Dermis blood vessel endothelial cell (primary cell): ENCODE data around the gene ARPP19. TPM values are rescaled to one million over a fixed set of nuclear protein-coding genes. Genes with fewer than 3 reads are reported as not detected.
A peak's percentile ranks its signal among the peaks of the same experiment; 100 is the strongest.
"Not testable (repeated sequence)": the region's sequence is repeated elsewhere in the genome, so short reads cannot be mapped to it uniquely, and the experiment has no call there.

Experiments used
- DNase-seq: peaks from one replicate; pipeline ENCODE4 v3.0.0; 2010
- total RNA-seq: library from RNA; depleted of rRNA; stranded (reverse); fragments of >200 nt; gene quantifications from 2 replicates; pipeline ENCODE4 v1.2.3, GENCODE V29; 2014

The ARPP19 gene
- total RNA-seq, 1 donor from 2014 or later, result 147 TPM

GRCh38 chr15:52551186-52551585 is 17.6 kb downstream of the ARPP19 start:
- DNase-seq, result not testable (repeated sequence)

GRCh38 chr15:52546031-52546751 is 22.6 kb downstream of the ARPP19 start:
- DNase-seq, result no peak

- no peak for DNase-seq
Measured at GRCh38 chr15:52540374-52541012, 28.3 kb downstream of the ARPP19 start.

DNA sequence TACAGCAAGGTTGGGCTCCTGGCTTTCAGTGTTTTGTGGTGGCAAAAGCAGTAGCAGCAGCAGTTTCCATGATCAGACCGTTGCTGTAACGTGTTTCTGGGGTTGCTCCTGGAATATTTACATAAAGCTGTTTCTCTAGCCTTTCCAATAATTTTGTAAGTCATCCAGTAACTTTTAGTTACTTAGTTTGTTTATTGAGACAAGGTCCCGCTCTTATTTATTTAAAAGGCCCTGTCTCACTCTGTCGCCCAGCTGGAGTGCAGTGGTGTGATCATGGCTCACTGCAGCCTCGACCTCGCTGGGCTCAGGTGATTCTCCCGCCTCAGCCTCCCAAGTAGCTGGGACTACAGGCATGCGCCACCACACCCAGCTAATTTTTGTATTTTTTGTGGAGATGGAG is 31.4 kb downstream of the ARPP19 start:
- DNase-seq, result no peak

DNA sequence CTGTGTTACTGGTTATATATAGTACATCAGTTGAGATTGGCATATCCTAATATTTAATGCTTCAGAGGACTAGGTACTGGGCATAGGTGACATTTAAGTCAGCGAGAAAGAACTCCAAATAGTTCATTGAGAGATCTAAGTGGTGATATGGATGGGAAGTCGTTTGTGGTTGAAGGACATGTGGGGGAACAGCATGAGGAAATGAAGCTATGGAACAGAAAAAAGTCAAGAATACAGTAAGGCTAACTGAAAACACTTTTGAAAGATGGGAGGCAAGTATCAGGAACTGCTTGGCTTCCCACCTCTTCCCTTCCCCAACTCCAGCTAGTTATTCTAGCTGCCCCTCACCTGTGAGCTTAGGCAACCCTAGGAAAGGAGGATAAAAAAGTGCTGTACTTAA is 36.4 kb downstream of the ARPP19 start:
- DNase-seq, result no peak

- DNase-seq, result no peak
Measured at GRCh38 chr15:52529940-52530339, 38.9 kb downstream of the ARPP19 start.

DNA sequence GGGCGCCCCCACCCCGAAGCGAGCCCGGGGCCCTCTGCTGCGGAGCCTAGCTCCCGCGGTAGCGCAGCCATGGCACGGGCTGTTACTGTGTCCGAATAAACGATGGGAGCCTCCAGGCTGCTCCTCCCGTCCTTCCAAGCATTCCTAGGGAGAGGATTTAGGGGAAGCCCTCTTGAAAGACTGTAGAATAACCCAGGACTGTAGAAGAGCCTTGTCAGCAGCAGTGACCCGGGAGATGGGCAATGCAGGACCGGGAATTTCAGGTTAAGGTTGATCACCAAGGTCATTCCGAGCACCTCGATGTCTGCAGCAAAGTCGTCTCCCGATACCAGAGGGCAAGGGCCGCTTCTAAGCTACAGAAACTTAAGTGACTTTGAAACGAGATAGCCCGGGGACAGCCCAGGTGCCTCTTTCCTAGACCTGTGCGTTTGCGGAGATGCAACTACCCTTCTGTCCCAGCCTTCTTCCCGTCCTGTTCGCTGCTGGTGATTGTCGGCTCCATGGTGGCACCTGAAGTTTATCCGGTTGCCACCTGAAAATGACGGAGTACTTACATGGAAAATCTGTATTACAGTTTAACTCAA is 39.4 kb downstream of the ARPP19 start:
- peak; percentile 28 for DNase-seq

DNA sequence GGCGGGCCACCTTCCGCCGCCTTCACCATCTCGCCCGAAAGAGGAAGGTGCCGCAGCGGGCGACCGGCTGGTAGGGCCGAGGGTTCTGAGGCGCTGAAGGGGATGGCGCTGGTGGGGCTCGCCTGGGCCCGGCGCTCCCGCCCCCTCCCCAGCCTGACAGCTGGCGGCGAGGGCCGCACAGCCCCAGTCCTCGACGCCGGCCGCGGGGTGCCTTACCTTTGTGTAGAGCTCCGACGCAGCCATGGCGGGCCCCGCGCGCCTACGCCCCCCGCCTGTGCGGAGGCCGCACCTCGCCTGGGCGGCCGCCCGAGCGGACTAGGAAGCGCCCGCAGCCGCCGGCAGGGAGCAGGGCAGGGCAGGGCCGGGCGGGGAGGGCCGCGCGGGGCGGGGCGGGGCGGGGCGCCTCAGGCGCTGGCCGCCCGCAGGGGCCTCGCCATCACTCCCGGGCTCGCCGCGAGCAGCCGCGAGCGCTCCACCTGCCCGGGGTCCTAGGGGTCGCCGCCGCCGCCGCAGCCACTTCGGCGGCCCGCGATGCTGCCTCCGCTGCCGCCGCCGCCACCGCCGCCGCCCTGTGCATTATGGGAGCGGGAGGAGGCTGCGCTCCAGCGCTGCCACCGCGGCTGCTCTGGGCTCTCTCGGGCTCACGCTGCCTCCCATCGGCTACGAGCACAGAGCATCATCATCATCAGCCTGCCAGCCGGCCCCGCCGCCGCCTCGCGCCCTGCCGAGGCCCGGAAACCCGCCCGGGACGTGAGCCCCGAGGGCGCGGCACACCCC is 40.1 kb downstream of the ARPP19 start, which contains the start of gene MYO5A:
Gene MYO5A, minus strand, starts transcription at position 317 of the 777 bp plus-strand sequence. Its CDS starts 74 bp downstream, at position 243.
- DNase-seq, result peak; percentile 82

GRCh38 chr15:52527911-52528563 is 40.8 kb downstream of the ARPP19 start:
- DNase-seq, result peak; percentile 63

DNA sequence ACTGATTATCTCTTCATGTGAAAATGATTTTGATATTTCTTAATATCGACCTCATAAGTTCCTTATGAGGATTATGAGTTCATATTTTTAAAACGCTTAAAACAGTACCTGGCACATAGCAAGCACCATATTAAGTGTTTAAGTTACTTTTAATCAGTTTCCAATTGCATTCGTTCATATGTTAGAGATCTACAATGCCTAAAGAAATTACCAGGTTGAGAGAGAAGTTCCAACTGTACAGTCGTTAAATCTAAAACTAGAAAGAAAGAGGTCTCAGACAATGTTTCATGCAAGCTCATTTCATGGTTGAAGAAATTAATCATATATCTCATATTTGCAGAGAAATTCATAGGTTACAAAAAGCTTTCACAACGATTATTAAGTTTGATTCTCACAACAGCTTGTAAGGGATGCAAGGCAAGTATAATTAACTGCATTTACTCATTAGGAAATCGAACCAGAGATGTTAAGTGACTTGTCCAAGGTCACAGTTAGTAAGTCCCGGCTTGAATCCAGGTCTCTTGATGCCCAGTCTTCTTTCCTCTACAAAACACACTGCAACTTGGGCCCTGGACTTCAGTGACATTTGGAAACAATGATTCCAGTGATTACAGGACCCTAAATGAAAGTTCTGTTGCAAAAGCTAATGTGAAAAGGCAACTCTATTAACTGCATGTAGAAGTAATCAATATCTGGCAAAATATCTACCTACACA is 41.5 kb downstream of the ARPP19 start:
- DNase-seq, result no peak

- no peak for DNase-seq
Measured at GRCh38 chr15:52524223-52525136, 44.4 kb downstream of the ARPP19 start.

- no peak for DNase-seq
Measured at GRCh38 chr15:52523647-52524046, 45.2 kb downstream of the ARPP19 start.

GRCh38 chr15:52523192-52523591 is 45.6 kb downstream of the ARPP19 start:
- DNase-seq, result peak; percentile 65

GRCh38 chr15:52521682-52522081 is 47.1 kb downstream of the ARPP19 start:
- no peak for DNase-seq

GRCh38 chr15:52520421-52520820 is 48.4 kb downstream of the ARPP19 start:
- no peak for DNase-seq

DNA sequence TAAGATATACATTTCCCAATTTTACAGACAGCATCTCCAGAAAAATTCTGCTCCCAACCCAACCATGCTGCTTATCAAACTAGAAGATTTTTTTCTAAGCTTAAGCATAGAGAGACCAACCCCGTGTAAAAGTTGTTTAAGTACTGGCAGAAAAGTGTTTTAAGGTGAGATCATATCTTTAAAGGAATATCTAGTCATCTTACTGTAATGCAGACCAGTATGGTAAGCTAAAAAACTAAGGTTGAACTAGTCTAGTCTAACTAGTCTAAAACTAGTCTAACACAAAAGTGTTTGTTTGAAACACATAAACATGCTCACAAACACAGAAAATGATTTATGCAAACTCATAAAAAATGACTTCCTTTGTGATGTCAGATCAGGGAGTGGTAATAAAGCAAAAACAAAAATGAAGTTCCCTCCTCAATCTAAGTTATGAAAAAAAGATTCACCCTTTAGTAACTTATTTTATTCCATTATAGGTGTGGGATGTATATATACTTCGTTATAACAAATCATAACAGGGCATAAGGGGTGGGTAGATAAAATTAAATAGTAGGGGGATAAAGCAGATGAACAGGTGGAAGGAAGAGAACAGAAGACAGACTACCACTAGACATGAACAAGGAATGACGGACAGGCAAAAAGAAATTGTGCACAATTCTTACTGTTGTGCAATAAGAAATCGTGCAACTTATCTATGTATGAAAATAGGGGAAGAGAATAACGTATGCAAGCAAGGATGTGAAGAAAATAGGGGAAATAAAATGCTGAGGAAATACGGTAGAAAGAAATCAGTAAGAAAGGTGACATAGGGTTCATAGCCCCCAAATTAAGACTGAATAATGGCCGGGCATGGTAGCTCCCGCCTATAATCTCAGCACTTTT is 50.1 kb downstream of the ARPP19 start:
- DNase-seq, result no peak

- DNase-seq, result no peak
Measured at GRCh38 chr15:52517014-52517413, 51.8 kb downstream of the ARPP19 start.

- no peak for DNase-seq
Measured at GRCh38 chr15:52515343-52515742, 53.5 kb downstream of the ARPP19 start.

DNA sequence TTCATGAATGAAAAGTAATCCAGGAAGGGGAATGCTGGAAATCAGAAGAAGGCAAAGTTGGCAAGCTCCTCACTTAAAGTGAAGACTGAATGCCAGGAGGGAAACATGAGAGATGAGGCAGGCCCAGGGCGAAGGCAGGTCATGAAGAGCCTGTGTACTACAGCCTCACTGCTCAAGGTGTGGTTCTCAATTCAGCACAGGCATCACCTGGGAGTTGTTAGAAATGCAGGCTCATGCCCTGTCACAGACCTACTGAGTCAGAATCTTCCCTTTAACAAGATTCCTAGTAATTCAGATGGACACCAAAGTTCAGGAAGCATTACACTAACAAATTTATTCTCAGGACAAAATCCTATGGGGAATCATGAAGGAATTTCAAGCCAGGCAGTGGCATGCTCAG is 54.3 kb downstream of the ARPP19 start:
- DNase-seq, result no peak

DNA sequence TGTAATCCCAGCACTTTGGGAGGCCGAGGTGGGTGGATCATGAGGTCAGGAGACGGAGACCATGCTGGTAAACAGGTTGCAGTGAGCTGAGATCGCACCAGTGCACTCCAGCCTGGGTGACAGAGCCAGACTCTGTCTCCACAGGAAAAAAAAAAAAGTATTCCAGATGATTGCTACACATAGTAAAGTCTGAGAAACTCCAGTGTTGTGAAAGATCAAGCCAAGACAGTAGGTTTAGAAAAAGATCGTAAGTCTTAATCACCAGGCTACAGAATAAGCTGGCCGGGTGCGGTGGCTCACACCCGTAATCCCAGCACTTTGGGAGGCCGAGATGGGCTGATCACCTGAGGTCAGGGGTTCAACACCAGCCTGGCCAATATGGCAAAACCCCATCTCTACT is 56.0 kb downstream of the ARPP19 start:
- DNase-seq, result not testable (repeated sequence)
